Astrocyte of the cerebellum (primary cell): ENCODE data around the gene SBF1.

Experiments
- DNase-seq: peaks from one replicate; pipeline ENCODE4 v3.0.0-alpha.2; 2011; ENCODE audit warnings: low read depth
- H3K4me3 ChIP-seq: 2 replicates; pipeline ENCODE4 v1.5.1; 2011; ENCODE audit warnings: mild to moderate bottlenecking, low read depth, low read length, moderate library complexity
- in situ Hi-C: cut with HindIII; loops from 2 replicates; pipeline ENCODE4 v1.10.0; 2017; ENCODE audit warnings: low sequenced_read_pairs
- TF ChIP-seq, protein P1 (sequence below): IDR thresholded peaks from 2 replicates; pipeline ENCODE4 v1.5.1; 2012; ENCODE audit warnings: low read length, low read depth, moderate library complexity, mild to moderate bottlenecking; ENCODE audit errors: missing control alignments

The SBF1 gene

GRCh38 chr22:50445071-50445879 is 29.6 kb downstream of the SBF1 start:
- in situ Hi-C loops = no loop called here
- DNase-seq = no peak
- TF ChIP-seq, protein P1, sequence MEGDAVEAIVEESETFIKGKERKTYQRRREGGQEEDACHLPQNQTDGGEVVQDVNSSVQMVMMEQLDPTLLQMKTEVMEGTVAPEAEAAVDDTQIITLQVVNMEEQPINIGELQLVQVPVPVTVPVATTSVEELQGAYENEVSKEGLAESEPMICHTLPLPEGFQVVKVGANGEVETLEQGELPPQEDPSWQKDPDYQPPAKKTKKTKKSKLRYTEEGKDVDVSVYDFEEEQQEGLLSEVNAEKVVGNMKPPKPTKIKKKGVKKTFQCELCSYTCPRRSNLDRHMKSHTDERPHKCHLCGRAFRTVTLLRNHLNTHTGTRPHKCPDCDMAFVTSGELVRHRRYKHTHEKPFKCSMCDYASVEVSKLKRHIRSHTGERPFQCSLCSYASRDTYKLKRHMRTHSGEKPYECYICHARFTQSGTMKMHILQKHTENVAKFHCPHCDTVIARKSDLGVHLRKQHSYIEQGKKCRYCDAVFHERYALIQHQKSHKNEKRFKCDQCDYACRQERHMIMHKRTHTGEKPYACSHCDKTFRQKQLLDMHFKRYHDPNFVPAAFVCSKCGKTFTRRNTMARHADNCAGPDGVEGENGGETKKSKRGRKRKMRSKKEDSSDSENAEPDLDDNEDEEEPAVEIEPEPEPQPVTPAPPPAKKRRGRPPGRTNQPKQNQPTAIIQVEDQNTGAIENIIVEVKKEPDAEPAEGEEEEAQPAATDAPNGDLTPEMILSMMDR = no peak
- H3K4me3 ChIP-seq = no peak overlapping the region

DNA sequence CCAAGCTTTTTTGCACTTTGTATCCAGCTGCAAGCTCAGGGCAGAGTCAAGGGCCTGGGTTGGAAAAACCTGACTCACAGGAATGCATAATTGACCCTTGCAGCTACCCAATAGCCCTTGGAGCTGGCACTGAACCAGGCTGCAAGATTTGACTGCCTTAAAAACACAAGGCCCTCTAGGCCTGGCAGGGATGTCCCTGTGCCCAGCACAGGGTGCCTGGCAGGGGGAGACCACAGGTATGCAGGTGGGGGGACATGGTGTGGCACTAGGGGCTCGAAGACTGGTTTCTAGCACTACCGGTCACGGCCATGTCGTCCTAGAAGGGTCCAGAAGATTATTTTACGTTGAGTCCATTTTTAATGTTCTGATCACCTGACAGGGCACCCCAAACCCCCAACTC is 30.2 kb downstream of the SBF1 start:
- TF ChIP-seq, protein P1 = no peak
- in situ Hi-C loops = no loop called here
- DNase-seq = peak; percentile 33
- H3K4me3 ChIP-seq = no peak overlapping the region

DNA sequence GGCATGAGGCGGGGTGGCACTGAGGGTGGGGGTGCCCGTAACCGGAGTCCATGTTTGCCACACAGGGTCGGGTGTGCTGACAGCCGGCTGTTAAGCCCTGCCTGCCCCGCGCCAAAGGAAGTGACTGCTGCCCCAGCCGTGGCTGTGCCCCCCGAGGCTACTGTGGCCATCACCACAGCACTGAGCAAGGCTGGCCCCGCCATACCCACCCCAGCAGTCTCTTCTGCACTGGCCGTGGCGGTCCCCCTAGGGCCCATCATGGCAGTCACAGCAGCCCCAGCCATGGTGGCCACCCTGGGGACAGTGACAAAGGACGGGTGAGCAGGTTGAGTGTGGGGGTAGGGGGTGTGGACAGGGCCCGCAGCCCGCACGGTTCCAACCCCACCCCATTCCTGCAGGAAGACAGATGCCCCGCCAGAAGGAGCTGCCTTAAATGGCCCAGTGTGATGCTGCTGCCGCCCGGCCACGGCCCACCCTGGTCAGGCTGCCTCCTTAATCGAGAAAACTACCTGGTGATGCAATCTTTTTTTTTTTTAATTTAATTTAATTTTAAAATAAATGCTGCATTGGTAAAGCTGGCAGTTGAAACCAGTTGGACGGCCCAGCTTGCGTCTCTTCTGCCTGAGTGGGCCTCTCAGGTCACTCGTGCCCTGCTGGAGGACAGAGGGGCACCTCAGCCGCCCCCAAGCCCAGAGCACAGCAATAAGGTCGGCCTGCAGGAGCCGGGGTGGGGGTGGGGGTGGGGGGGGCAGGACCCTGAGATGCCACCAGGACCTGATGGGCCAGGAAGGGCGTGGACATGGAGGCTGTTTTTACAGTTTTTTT is 30.8 kb downstream of the SBF1 start:
- no peak for DNase-seq
- in situ Hi-C loops = no loop called here
- TF ChIP-seq, protein P1 = no peak
- H3K4me3 ChIP-seq = no peak overlapping the region

GRCh38 chr22:50443197-50443596 is 31.6 kb downstream of the SBF1 start:
- H3K4me3 ChIP-seq = no peak overlapping the region
- in situ Hi-C loops = no loop called here
- DNase-seq = no peak
- TF ChIP-seq, protein P1 = no peak

DNA sequence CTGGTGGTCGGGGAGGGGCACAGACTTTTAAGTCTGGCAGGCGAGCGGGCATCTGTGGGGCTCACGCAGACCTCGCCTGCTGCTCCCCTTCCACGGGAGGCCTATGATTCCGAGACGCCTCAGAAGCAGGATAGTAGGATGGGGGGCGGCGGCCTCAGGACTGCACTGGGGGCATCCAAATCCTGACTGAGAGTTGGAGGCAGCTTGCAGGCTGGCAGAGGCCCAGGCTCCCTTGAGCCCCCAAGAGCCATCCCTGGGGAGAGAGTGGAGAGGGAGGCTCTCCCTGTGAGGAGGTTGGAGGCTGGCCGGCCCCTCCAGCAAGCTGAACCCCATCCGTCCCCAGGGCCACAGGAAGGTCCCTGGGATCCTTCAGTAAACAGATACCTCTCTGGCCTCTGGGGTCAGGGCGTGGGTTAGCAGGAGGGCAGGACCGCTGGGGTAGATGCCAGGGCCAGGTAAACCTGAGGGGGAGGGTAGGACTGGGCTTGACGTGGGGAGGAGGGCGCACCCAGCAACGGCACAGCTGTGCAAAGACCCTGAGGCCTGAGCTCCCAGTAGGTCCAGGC is 33.3 kb downstream of the SBF1 start:
- H3K4me3 ChIP-seq = no peak overlapping the region
- TF ChIP-seq, protein P1 = no peak
- DNase-seq = no peak
- in situ Hi-C loops = no loop called here

DNA sequence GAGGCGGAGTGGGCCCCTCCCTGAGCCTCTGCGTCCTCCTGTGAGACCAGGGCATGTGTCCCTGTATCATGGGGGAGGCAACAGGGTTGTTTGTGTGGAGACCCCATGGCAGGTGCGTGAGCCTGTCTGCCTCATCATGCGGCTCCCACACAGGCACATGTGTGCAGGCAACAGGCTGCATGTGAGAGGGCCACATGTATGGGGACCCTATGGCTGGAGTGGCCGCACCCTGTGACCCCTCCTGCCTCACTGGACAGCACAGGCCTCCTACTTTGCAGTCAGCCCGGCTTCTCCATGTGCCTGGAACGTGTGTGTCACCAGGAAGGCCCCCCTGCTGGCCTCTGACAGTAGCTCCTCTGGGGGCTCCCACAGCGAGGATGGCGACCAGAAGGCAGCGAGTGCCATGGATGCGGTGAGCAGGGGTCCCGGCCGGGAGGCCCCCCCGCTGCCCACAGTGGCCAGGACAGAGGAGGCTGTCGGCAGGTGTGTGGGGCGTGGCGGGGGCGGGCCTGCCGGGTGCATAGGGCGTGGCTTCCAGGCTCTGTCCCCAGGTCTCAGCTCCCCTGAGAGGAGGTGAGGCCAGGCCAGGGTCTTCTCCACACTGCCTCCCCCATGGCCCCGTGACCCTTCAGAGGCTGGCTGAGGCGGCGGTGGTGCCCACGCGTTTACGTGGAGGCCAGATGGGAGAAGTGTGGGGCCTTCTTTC is 34.1 kb downstream of the SBF1 start:
- DNase-seq = no peak

More for the DNA sequence above, 34.1 kb downstream of the SBF1 start:
- no peak overlapping the region for H3K4me3 ChIP-seq
- in situ Hi-C loops = no loop called here
- TF ChIP-seq, protein P1 = no peak
